Hepatocyte (in vitro differentiated cells): ENCODE data around the gene PLA2G4F. TPM values are rescaled to one million over a fixed set of nuclear protein-coding genes. Genes with fewer than 3 reads are reported as not detected.

ENCODE experiments used
- DNase-seq: peaks from one replicate; pipeline ENCODE4 v3.0.0-alpha.2; 2016; ENCODE audit warnings: low spot score
- H2AFZ ChIP-seq: fragments of 200-600 bp; sonication (generic); 2 replicates; pipeline ENCODE4 v1.6.0; 2016; ENCODE audit warnings: antibody characterized with exemption, mild to moderate bottlenecking
- H3K27ac ChIP-seq: fragments of 200-600 bp; sonication (generic); 2 replicates; pipeline ENCODE4 v1.5.1; 2016; ENCODE audit warnings: mild to moderate bottlenecking
- H3K27me3 ChIP-seq: fragments of 200-600 bp; sonication (generic); 2 replicates; pipeline ENCODE4 v1.6.1; 2016
- H3K36me3 ChIP-seq: fragments of 200-600 bp; sonication (generic); replicated peaks from 2 replicates; pipeline ENCODE4 v1.5.1; 2016; ENCODE audit warnings: low read depth; ENCODE audit not compliant: insufficient read depth
- H3K4me1 ChIP-seq: fragments of 200-600 bp; sonication (generic); 2 replicates; pipeline ENCODE4 v1.5.1; 2016; ENCODE audit warnings: mild to moderate bottlenecking, moderate library complexity; ENCODE audit not compliant: insufficient read depth
- H3K4me2 ChIP-seq: fragments of 200-600 bp; sonication (generic); 2 replicates; pipeline ENCODE4 v1.6.0; 2016
- H3K4me3 ChIP-seq: fragments of 200-600 bp; sonication (generic); 2 replicates; pipeline ENCODE4 v1.5.1; 2016; ENCODE audit warnings: mild to moderate bottlenecking
- H3K79me2 ChIP-seq: fragments of 200-600 bp; sonication (generic); 2 replicates; pipeline ENCODE4 v1.6.0; 2017; ENCODE audit warnings: mild to moderate bottlenecking
- H3K9me2 ChIP-seq: fragments of 200-600 bp; sonication (generic); replicated peaks from 2 replicates; pipeline ENCODE4 v1.6.0; 2017; ENCODE audit warnings: mild to moderate bottlenecking; ENCODE audit not compliant: insufficient read depth
- H3K9me3 ChIP-seq: fragments of 200-600 bp; sonication (generic); 2 replicates; pipeline ENCODE4 v1.5.1; 2016; ENCODE audit warnings: low read depth, mild to moderate bottlenecking
- H4K20me1 ChIP-seq: fragments of 200-600 bp; sonication (generic); 2 replicates; pipeline ENCODE4 v1.6.0; 2016; ENCODE audit warnings: mild to moderate bottlenecking; ENCODE audit not compliant: insufficient read depth, poor library complexity, severe bottlenecking
- CTCF ChIP-seq: fragments of 200-600 bp; sonication (generic); IDR thresholded peaks from 2 replicates; pipeline ENCODE4 v1.5.1; 2016; ENCODE audit warnings: antibody characterized with exemption, mild to moderate bottlenecking; ENCODE audit not compliant: poor library complexity
- EZH2 ChIP-seq: fragments of 200-600 bp; sonication (generic); IDR thresholded peaks from 2 replicates; pipeline ENCODE4 v1.6.1; 2016; ENCODE audit warnings: antibody characterized with exemption, mild to moderate bottlenecking, borderline replicate concordance
- EZH2phosphoT487 ChIP-seq: fragments of 200-600 bp; sonication (generic); IDR thresholded peaks from one replicate; pipeline ENCODE4 v1.6.1; 2018; ENCODE audit warnings: antibody characterized with exemption, mild to moderate bottlenecking, low read depth, moderate library complexity; ENCODE audit not compliant: unreplicated experiment, severe bottlenecking
- WGBS: methylation state at CpG from one replicate; pipeline ENCODE4 v1.1.6; 2016; ENCODE audit warnings: low lambda C conversion rate; ENCODE audit errors: missing lambda C conversion rate; 5-methylcytosine and 5-hydroxymethylcytosine counted together
- polyA plus RNA-seq: library from polyadenylated mRNA; unstranded; fragments of >200 nt; fragmentation: Nextera tagmentation; extraction: Ambion mirVana; gene quantifications from 2 replicates; pipeline ENCODE4 v1.2.1, GENCODE V29; 2016
- total RNA-seq: library from RNA; depleted of rRNA; stranded (reverse); fragments of >200 nt; gene quantifications from 2 replicates; pipeline ENCODE4 v1.2.3, GENCODE V29; 2014

PLA2G4F gene
- total and polyA plus RNA-seq, 2 experiments from 2014 or later = 1.1 to 2.2 TPM

GRCh38 chr15:42120285-42120684, 36.2 kb downstream of the PLA2G4F start:
- H2AFZ ChIP-seq = no peak overlapping the region
- no peak for TF ChIP-seq EZH2
- TF ChIP-seq EZH2phosphoT487 = no peak
- TF ChIP-seq CTCF = no peak
- no peaks in the 10 kb centered on the region for H3K9me3 ChIP-seq
- no peaks in the 10 kb centered on the region for H3K9me2 ChIP-seq
- WGBS = 88% methylated on average over 1 of the region's 1 CpG
- no peaks in the 10 kb centered on the region for H3K27me3 ChIP-seq
- H3K79me2 ChIP-seq = no peaks in the 10 kb centered on the region
- H3K4me1 ChIP-seq = peaks cover 13% of the 10 kb centered on the region
- no peak overlapping the region for H3K4me3 ChIP-seq
- H4K20me1 ChIP-seq = no peaks in the 10 kb centered on the region
- no peak overlapping the region for H3K4me2 ChIP-seq
- H3K36me3 ChIP-seq = no peaks in the 10 kb centered on the region
- DNase-seq = no peak
- H3K27ac ChIP-seq = no peak overlapping the region

- peak overlapping the region; percentile 32 for H2AFZ ChIP-seq
- DNase-seq = no peak
- peak overlapping the region; percentile 55 for H3K4me2 ChIP-seq
These were observed 37.0 kb downstream of the PLA2G4F start for GRCh38 chr15:42119446-42119760.

GRCh38 chr15:42118650-42119445, 37.6 kb downstream of the PLA2G4F start:
- no peaks in the 10 kb centered on the region for H3K9me3 ChIP-seq
- H3K4me3 ChIP-seq = no peak overlapping the region
- 21% methylated on average over 10 of the region's 10 CpGs for WGBS
- TF ChIP-seq EZH2phosphoT487 = no peak
- no peak for TF ChIP-seq EZH2
- no peaks in the 10 kb centered on the region for H4K20me1 ChIP-seq
- H3K4me2 ChIP-seq = peak overlapping the region; percentile 55
- H3K4me1 ChIP-seq = peaks cover 13% of the 10 kb centered on the region
- H3K27me3 ChIP-seq = no peaks in the 10 kb centered on the region
- no peaks in the 10 kb centered on the region for H3K9me2 ChIP-seq
- no peak overlapping the region for H3K27ac ChIP-seq
- DNase-seq = peak; percentile 49
- H3K79me2 ChIP-seq = no peaks in the 10 kb centered on the region
- H3K36me3 ChIP-seq = no peaks in the 10 kb centered on the region
- peak overlapping the region; percentile 32 for H2AFZ ChIP-seq

More at GRCh38 chr15:42119446-42119760, 37.0 kb downstream of the PLA2G4F start:
- TF ChIP-seq CTCF (no peak), EZH2phosphoT487 (no peak)
- no peak overlapping the region for H3K27ac ChIP-seq
- peaks cover 13% of the 10 kb centered on the region for H3K4me1 ChIP-seq
- no peak overlapping the region for H3K4me3 ChIP-seq
- H3K9me3 ChIP-seq = no peaks in the 10 kb centered on the region
- H3K79me2 ChIP-seq = no peaks in the 10 kb centered on the region
- 59% methylated on average over 5 of the region's 5 CpGs for WGBS
- no peaks in the 10 kb centered on the region for H3K36me3 ChIP-seq
- H4K20me1 ChIP-seq = no peaks in the 10 kb centered on the region
- no peaks in the 10 kb centered on the region for H3K9me2 ChIP-seq
- no peaks in the 10 kb centered on the region for H3K27me3 ChIP-seq

GRCh38 chr15:42111924-42112323, 44.5 kb downstream of the PLA2G4F start:
- no peak overlapping the region for H3K4me2 ChIP-seq
- no peaks in the 10 kb centered on the region for H4K20me1 ChIP-seq
- no peaks in the 10 kb centered on the region for H3K36me3 ChIP-seq
- H3K4me3 ChIP-seq = no peak overlapping the region
- H3K27me3 ChIP-seq = no peaks in the 10 kb centered on the region
- no peak for DNase-seq
- 84% methylated on average over 4 of the region's 4 CpGs for WGBS
- H3K9me3 ChIP-seq = no peaks in the 10 kb centered on the region
- H3K9me2 ChIP-seq = no peaks in the 10 kb centered on the region
- no peak for TF ChIP-seq EZH2
- TF ChIP-seq EZH2phosphoT487 = no peak
- TF ChIP-seq CTCF = no peak
- H2AFZ ChIP-seq = no peak overlapping the region
- H3K79me2 ChIP-seq = no peaks in the 10 kb centered on the region
- H3K4me1 ChIP-seq = no peaks in the 10 kb centered on the region
- H3K27ac ChIP-seq = no peak overlapping the region
